ENCODE results near the gene SERGEF.
"Not testable (repeated sequence)": the region's sequence is repeated elsewhere in the genome, so short reads cannot be mapped to it uniquely, and the experiment has no call there.

Gene SERGEF

GRCh38 chr11:17907046-17907445 is 105.8 kb downstream of the SERGEF start:
- DNase-seq (ENCODE audit: low read depth in 3 of 3), result no peak

GRCh38 chr11:17906436-17906835 is 106.4 kb downstream of the SERGEF start:
- no peak for DNase-seq (ENCODE audit: low read depth in 3 of 3)

GRCh38 chr11:17905477-17905876 is 107.4 kb downstream of the SERGEF start:
- DNase-seq (ENCODE audit: low read depth in 3 of 3), result no peak

- no peak for DNase-seq (ENCODE audit: low read depth in 3 of 3)
Observed at GRCh38 chr11:17901481-17901880, 111.4 kb downstream of the SERGEF start.

- DNase-seq (ENCODE audit: low read depth in 3 of 3), result no peak
Observed at GRCh38 chr11:17898782-17899181, 114.1 kb downstream of the SERGEF start.

- DNase-seq (ENCODE audit: low read depth in 3 of 3), result no peak
Observed at GRCh38 chr11:17898071-17898470, 114.8 kb downstream of the SERGEF start.

GRCh38 chr11:17897495-17897894 is 115.4 kb downstream of the SERGEF start:
- no peak for DNase-seq (ENCODE audit: low read depth in 3 of 3)

GRCh38 chr11:17896496-17897151 is 116.2 kb downstream of the SERGEF start:
- DNase-seq (ENCODE audit: low read depth in 3 of 3), result not testable (repeated sequence)

- DNase-seq (ENCODE audit: low read depth in 3 of 3), result no peak
Observed at GRCh38 chr11:17894929-17895658, 117.8 kb downstream of the SERGEF start.

- DNase-seq (ENCODE audit: low read depth in 3 of 3), result no peak
Observed at GRCh38 chr11:17892409-17892808, 120.4 kb downstream of the SERGEF start.

GRCh38 chr11:17890325-17890724 is 122.5 kb downstream of the SERGEF start:
- no peak for DNase-seq (ENCODE audit: low read depth in 3 of 3)

GRCh38 chr11:17887779-17888178 is 125.1 kb downstream of the SERGEF start:
- no peak for DNase-seq (ENCODE audit: low read depth in 3 of 3)

- DNase-seq (ENCODE audit: low read depth in 3 of 3), result no peak
Observed at GRCh38 chr11:17883946-17884345, 128.9 kb downstream of the SERGEF start.

GRCh38 chr11:17883057-17883456 is 129.8 kb downstream of the SERGEF start:
- no peak for DNase-seq (ENCODE audit: low read depth in 3 of 3)

GRCh38 chr11:17878743-17879142 is 134.1 kb downstream of the SERGEF start:
- DNase-seq (ENCODE audit: low read depth in 3 of 3), result no peak

- DNase-seq (ENCODE audit: low read depth in 3 of 3), result no peak
Observed at GRCh38 chr11:17877886-17878285, 135.0 kb downstream of the SERGEF start.

GRCh38 chr11:17876827-17877226 is 136.0 kb downstream of the SERGEF start:
- DNase-seq (ENCODE audit: low read depth in 3 of 3), result no peak

GRCh38 chr11:17875891-17876290 is 137.0 kb downstream of the SERGEF start:
- no peak for DNase-seq (ENCODE audit: low read depth in 3 of 3)

- no peak for DNase-seq (ENCODE audit: low read depth in 3 of 3)
Observed at GRCh38 chr11:17873586-17873985, 139.3 kb downstream of the SERGEF start.

GRCh38 chr11:17868398-17868797 is 144.4 kb downstream of the SERGEF start:
- DNase-seq (ENCODE audit: low read depth in 3 of 3), result not testable (repeated sequence)

- DNase-seq (ENCODE audit: low read depth in 3 of 3), result no peak
Observed at GRCh38 chr11:17867341-17867740, 145.5 kb downstream of the SERGEF start.

GRCh38 chr11:17865765-17866428 is 146.9 kb downstream of the SERGEF start:
- no peak for DNase-seq (ENCODE audit: low read depth in 3 of 3)

GRCh38 chr11:17864478-17864941 is 148.3 kb downstream of the SERGEF start:
- DNase-seq (ENCODE audit: low read depth in 3 of 3), result no peak
